GM10266 (cell line): ENCODE results near the gene SDR42E2.
"Not testable (repeated sequence)": the region's sequence is repeated elsewhere in the genome, so short reads cannot be mapped to it uniquely, and the experiment has no call there.

Source experiments
- DNase-seq: peaks from one replicate; pipeline ENCODE4 v3.0.0; 2012; ENCODE audit errors: extremely low spot score
- CTCF ChIP-seq: IDR thresholded peaks from 2 replicates; pipeline ENCODE4 v1.5.1; 2012; ENCODE audit warnings: mild to moderate bottlenecking, low read depth; ENCODE audit not compliant: control insufficient read depth, insufficient read depth; ENCODE audit errors: missing control alignments

SDR42E2 gene

GRCh38 chr16:22139732-22140131 lies 22.6 kb upstream of the SDR42E2 start:
- no peak for DNase-seq
- no peak for TF ChIP-seq CTCF

GRCh38 chr16:22141767-22142166 lies 20.5 kb upstream of the SDR42E2 start:
- no peak for TF ChIP-seq CTCF
- DNase-seq = no peak

- no peak for DNase-seq
- TF ChIP-seq CTCF = no peak
Observed at GRCh38 chr16:22144520-22144919, 17.8 kb upstream of the SDR42E2 start.

GRCh38 chr16:22147853-22148252 lies 14.5 kb upstream of the SDR42E2 start:
- no peak for TF ChIP-seq CTCF
- no peak for DNase-seq

GRCh38 chr16:22151246-22151998 lies 10.9 kb upstream of the SDR42E2 start:
- no peak for TF ChIP-seq CTCF
- no peak for DNase-seq

- TF ChIP-seq CTCF = no peak
- DNase-seq = no peak
Observed at GRCh38 chr16:22152316-22152715, 10.0 kb upstream of the SDR42E2 start.

- DNase-seq = not testable (repeated sequence)
Observed at GRCh38 chr16:22153078-22153477, 9.2 kb upstream of the SDR42E2 start.

- no peak for TF ChIP-seq CTCF
- DNase-seq = no peak
Observed at GRCh38 chr16:22161401-22161800, 905 bp upstream of the SDR42E2 start.
